CD14-positive monocyte (primary cell): Measurements from ENCODE around the gene IQGAP2. TPM values are rescaled to one million over a fixed set of nuclear protein-coding genes. Genes with fewer than 3 reads are reported as not detected.

Experiments used
- DNase-seq, 3 donors: peaks; one replicate each; pipeline ENCODE4 v3.0.0-alpha.2; 2011 to 2022
- H2AFZ ChIP-seq: 2 replicates; pipeline ENCODE4 v1.6.0; 2012; ENCODE audit warnings: mild to moderate bottlenecking, low read depth, low read length, inconsistent platforms; ENCODE audit not compliant: insufficient read depth, poor library complexity, severe bottlenecking
- H3K27ac ChIP-seq, 2 donors: 1 replicate in 1 of 2; 2 replicates in 1 of 2; pipeline ENCODE4 v1.5.1; 2012 to 2013; ENCODE audit warnings: low read length in 2 of 2, control low read depth in 1 of 2, inconsistent platforms in 1 of 2, low read depth in 1 of 2, mild to moderate bottlenecking in 1 of 2
- H3K27me3 ChIP-seq, 2 donors: one replicate each; pipeline versions ENCODE4 v1.6.0 to v1.6.1; 2011 to 2013; ENCODE audit warnings: low read length in 2 of 2; ENCODE audit not compliant: control insufficient read depth in 2 of 2, insufficient read depth in 2 of 2
- H3K36me3 ChIP-seq, 2 donors: replicated peaks in 1 of 2; 1 replicate in 1 of 2; 2 replicates in 1 of 2; pipeline versions ENCODE4 v1.5.1 to v1.6.1; 2012 to 2013; ENCODE audit warnings: low read length in 2 of 2, control low read depth in 1 of 2, inconsistent platforms in 1 of 2, mild to moderate bottlenecking in 1 of 2; ENCODE audit not compliant: insufficient read depth in 2 of 2, control insufficient read depth in 1 of 2
- H3K4me1 ChIP-seq, 2 donors: 1 replicate in 1 of 2; 2 replicates in 1 of 2; pipeline versions ENCODE4 v1.5.1 to v1.6.1; 2012 to 2013; ENCODE audit warnings: low read length in 2 of 2, control low read depth in 1 of 2, inconsistent platforms in 1 of 2, mild to moderate bottlenecking in 1 of 2, moderate library complexity in 1 of 2; ENCODE audit not compliant: insufficient read depth in 2 of 2, control insufficient read depth in 1 of 2
- H3K4me2 ChIP-seq: replicated peaks from 2 replicates; pipeline ENCODE3; 2012; ENCODE audit warnings: low read length, moderate library complexity, mild to moderate bottlenecking; ENCODE audit not compliant: poor library complexity, severe bottlenecking; ENCODE audit errors: extremely low read depth
- H3K4me3 ChIP-seq, 3 experiments: fragments of 200-600 bp in 1 of 3; sonication (generic) in 1 of 3; replicated peaks in 1 of 3; 1 replicate in 2 of 3; 2 replicates in 1 of 3; pipeline ENCODE4 v1.5.1; 2011 to 2013; ENCODE audit warnings: low read length in 3 of 3, mild to moderate bottlenecking in 3 of 3, control low read depth in 2 of 3, low read depth in 2 of 3, inconsistent platforms in 1 of 3, moderate library complexity in 1 of 3
- H3K79me2 ChIP-seq: 2 replicates; pipeline ENCODE4 v1.6.0; 2012; ENCODE audit warnings: mild to moderate bottlenecking, control low read depth, inconsistent platforms, low read length, moderate library complexity; ENCODE audit not compliant: insufficient read depth
- H3K9ac ChIP-seq: 2 replicates; pipeline ENCODE4 v1.6.0; 2017; ENCODE audit warnings: low read length, mild to moderate bottlenecking; ENCODE audit not compliant: insufficient read depth, poor library complexity, severe bottlenecking
- H3K9me3 ChIP-seq, 2 donors: replicated peaks in 1 of 2; 1 replicate in 1 of 2; 2 replicates in 1 of 2; pipeline versions ENCODE4 v1.5.1 to v1.6.1; 2012 to 2013; ENCODE audit warnings: low read length in 2 of 2, control low read depth in 1 of 2; ENCODE audit not compliant: control insufficient read depth in 1 of 2, insufficient read depth in 1 of 2
- H4K20me1 ChIP-seq: 2 replicates; pipeline ENCODE4 v1.6.0; 2012; ENCODE audit warnings: mild to moderate bottlenecking, low read length, control low read depth, moderate library complexity; ENCODE audit not compliant: insufficient read depth
- H3K27ac Mint-ChIP-seq, 7 donors: one replicate each; pipeline ENCODE4 v1.8.0; 2020; ENCODE audit warnings: mild to moderate bottlenecking in 7 of 7, mixed read lengths in 7 of 7, moderate library complexity in 6 of 7, inconsistent platforms in 2 of 7
- H3K27me3 Mint-ChIP-seq, 3 donors: one replicate each; pipeline ENCODE4 v1.8.0; 2021 to 2022; ENCODE audit warnings: low read depth in 3 of 3, mild to moderate bottlenecking in 3 of 3, mixed read lengths in 3 of 3, moderate library complexity in 3 of 3, inconsistent platforms in 1 of 3
- H3K36me3 Mint-ChIP-seq, 2 donors: one replicate each; pipeline ENCODE4 v1.8.0; 2020; ENCODE audit warnings: mixed read lengths in 2 of 2, inconsistent platforms in 1 of 2, mild to moderate bottlenecking in 1 of 2
- H3K4me1 Mint-ChIP-seq: one replicate; pipeline ENCODE4 v1.8.0; 2020; ENCODE audit warnings: mild to moderate bottlenecking, mixed read lengths
- H3K4me3 Mint-ChIP-seq, 2 donors: one replicate each; pipeline ENCODE4 v1.8.0; 2020; ENCODE audit warnings: mild to moderate bottlenecking in 2 of 2, mixed read lengths in 2 of 2, moderate library complexity in 1 of 2
- H3K9me3 Mint-ChIP-seq, 7 donors: one replicate each; pipeline ENCODE4 v1.8.0; 2020 to 2022; ENCODE audit warnings: mixed read lengths in 7 of 7, mild to moderate bottlenecking in 6 of 7, moderate library complexity in 6 of 7, inconsistent platforms in 2 of 7
- WGBS: methylation state at CpG from one replicate; pipeline ENCODE4 v1.1.5; 2013; ENCODE audit warnings: missing lambda C conversion rate; ENCODE audit not compliant: insufficient coverage; 5-methylcytosine and 5-hydroxymethylcytosine counted together
- intact Hi-C, 2 donors: fragments of 100-400 bp; cut with micrococcal nuclease; formaldehyde crosslinking; loops; one replicate each; pipeline versions ENCODE4 v1.15.0 to v1.15.1; 2023
- polyA plus RNA-seq, 3 donors: library from polyadenylated mRNA; depleted of rRNA in 1 of 3; unstranded in 2 of 3; stranded (reverse) in 1 of 3; fragments of 300-500 nt in 2 of 3; fragments of >200 nt in 1 of 3; fragmentation: Illumina TruSeq in 2 of 3; gene quantifications; 1 replicate in 2 of 3; 2 replicates in 1 of 3; pipeline ENCODE4 v1.2.3, GENCODE V29; 2012 to 2021
- TF ChIP-seq, protein P1 (sequence below): fragments of 200-600 bp; IDR thresholded peaks from one replicate; pipeline ENCODE4 v1.8.0; 2022; ENCODE audit warnings: antibody characterized with exemption, mild to moderate bottlenecking

IQGAP2 gene
- polyA plus RNA-seq, 3 donors, result 21.4 to 50.9 (median 35.4) TPM

DNA sequence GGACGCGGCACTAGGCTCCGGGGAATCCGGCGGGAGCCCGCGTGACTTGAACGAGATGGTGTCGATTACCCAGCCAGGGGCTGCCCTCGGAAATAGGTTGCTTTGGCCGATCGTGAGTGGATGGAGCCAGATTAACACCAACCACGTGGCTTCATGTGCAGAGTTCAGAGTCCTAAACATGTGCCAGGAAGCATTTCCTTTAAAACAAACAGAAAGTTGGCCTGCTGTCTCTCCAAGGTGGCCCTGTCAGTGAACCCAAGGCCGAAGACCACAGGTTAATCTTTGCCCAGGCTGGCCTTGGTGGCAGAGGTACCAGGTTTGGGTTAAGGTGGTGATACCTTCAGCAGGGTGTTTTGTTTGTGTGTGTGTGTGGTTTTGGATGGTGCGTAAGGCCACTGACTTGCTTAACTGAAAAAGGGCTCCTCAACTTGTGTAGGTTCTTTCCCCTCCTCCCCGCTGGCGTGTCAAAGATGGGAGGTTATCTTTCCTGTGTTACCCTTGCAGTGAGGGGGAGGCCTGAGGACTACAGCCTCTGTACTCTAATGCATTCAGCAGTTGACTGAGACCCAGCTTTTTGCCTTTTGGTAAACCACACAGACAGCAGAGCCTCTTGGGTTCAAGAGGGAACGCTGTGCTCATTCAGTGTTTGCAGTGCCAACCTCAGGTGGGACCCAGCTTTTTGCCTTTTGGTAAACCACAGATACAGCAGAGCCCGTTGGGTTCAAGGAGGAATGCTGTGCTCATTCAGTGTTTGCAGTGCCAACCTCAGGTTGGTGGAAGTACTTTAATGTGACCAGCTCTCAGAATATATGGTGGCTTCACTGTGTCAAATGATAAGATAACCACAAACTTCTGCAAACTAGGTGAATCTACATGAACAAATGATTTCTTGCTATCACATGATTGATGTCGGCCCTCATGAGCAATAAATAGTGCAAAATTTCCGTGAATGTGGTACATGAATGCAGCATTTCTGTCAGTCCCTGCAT lies 1.4 kb downstream of the IQGAP2 start:
- H3K4me3 ChIP-seq, result peak overlapping the region; percentile 76 to 94 (median 80)
- peak overlapping the region; percentile 86 for H2AFZ ChIP-seq
- Mint-ChIP-seq H3K27ac (peak overlapping the region; percentile 91 to 100 (median 100)), H3K4me3 (peak overlapping the region; percentile 97 to 98), H3K9me3 (peaks cover 0 to 3% (median 0%) of the 10 kb centered on the region in 7 donors), H3K27me3 (peaks cover 0 to 3% (median 0%) of the 10 kb centered on the region in 3 donors), H3K4me1 (peaks cover 74% of the 10 kb centered on the region), H3K36me3 (peaks cover 0 to under 1% of the 10 kb centered on the region in 2 donors)
- peaks cover 65% of the 10 kb centered on the region for H3K79me2 ChIP-seq
- intact Hi-C loops, result loop anchor here (1.0 to 10.0 kb wide), 6 partner anchors 60 to 180 kb away; no protein-coding TSS in a partner anchor
- no peaks in the 10 kb centered on the region for H3K36me3 ChIP-seq
- H3K4me2 ChIP-seq, result peak overlapping the region; percentile 93
- H3K9me3 ChIP-seq, result no peaks in the 10 kb centered on the region
- H3K27ac ChIP-seq, result peak overlapping the region; percentile 97 to 98
- TF ChIP-seq, protein P1, sequence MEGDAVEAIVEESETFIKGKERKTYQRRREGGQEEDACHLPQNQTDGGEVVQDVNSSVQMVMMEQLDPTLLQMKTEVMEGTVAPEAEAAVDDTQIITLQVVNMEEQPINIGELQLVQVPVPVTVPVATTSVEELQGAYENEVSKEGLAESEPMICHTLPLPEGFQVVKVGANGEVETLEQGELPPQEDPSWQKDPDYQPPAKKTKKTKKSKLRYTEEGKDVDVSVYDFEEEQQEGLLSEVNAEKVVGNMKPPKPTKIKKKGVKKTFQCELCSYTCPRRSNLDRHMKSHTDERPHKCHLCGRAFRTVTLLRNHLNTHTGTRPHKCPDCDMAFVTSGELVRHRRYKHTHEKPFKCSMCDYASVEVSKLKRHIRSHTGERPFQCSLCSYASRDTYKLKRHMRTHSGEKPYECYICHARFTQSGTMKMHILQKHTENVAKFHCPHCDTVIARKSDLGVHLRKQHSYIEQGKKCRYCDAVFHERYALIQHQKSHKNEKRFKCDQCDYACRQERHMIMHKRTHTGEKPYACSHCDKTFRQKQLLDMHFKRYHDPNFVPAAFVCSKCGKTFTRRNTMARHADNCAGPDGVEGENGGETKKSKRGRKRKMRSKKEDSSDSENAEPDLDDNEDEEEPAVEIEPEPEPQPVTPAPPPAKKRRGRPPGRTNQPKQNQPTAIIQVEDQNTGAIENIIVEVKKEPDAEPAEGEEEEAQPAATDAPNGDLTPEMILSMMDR, result no peak
- peaks cover 69 to 78% of the 10 kb centered on the region in 2 donors for H3K4me1 ChIP-seq
- DNase-seq, result peak; percentile 32 to 53 (median 39)
- no peaks in the 10 kb centered on the region for H3K27me3 ChIP-seq
- WGBS, result 0% methylated on average over 14 of the region's 21 CpGs
- H3K9ac ChIP-seq, result peak overlapping the region; percentile 99
- peaks cover 54% of the 10 kb centered on the region for H4K20me1 ChIP-seq

DNA sequence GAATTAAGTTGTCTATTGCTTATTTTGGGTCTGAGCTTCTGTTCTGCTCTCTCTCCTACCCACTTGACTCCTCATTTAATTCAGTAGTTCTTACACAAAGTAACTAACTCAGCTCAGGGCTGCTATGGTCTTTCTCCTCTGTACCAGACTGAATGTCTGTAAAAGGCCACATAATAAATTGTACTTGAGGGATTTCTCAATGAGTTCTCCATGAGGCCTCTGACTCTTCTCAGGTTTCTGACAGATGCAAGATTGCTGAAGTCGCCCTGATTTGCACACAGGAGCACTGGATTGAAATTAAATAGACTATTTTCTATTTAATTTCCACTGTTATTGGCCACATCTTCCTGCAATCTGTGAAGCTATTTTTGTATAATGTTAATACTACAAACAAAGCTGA lies 2.9 kb downstream of the IQGAP2 start:
- H3K9me3 ChIP-seq, result no peaks in the 10 kb centered on the region
- H3K4me2 ChIP-seq, result peak overlapping the region; percentile 93
- no peak overlapping the region for H2AFZ ChIP-seq
- peaks cover 0 to 3% (median 0%) of the 10 kb centered on the region in 7 donors for H3K9me3 Mint-ChIP-seq
- H3K79me2 ChIP-seq, result peaks cover 80% of the 10 kb centered on the region
- intact Hi-C loops, result loop anchor here (5.0 to 10.0 kb wide), 5 partner anchors 59 to 179 kb away; no protein-coding TSS in a partner anchor
- WGBS, result no CpG with 5 or more reads among the region's 1 CpG
- peaks cover 72% of the 10 kb centered on the region for H3K4me1 Mint-ChIP-seq
- peak overlapping the region; percentile 31 to 98 for H3K4me3 Mint-ChIP-seq
- TF ChIP-seq, protein P1, result no peak
- peak; percentile 23 to 38 (median 28) for DNase-seq
- H3K27ac ChIP-seq, result peak overlapping the region in 1 of 2 donors; percentile 98
- H3K36me3 ChIP-seq, result peaks cover 3 to 5% of the 10 kb centered on the region in 2 donors
- peaks cover 0 to 2% (median 0%) of the 10 kb centered on the region in 3 donors for H3K27me3 Mint-ChIP-seq
- H3K27me3 ChIP-seq, result no peaks in the 10 kb centered on the region
- H3K27ac Mint-ChIP-seq, result peak overlapping the region; percentile 91 to 100 (median 99)
- H3K36me3 Mint-ChIP-seq, result peaks cover 7 to 10% of the 10 kb centered on the region in 2 donors
- H3K9ac ChIP-seq, result no peak overlapping the region
- H3K4me3 ChIP-seq, result peak overlapping the region in 1 of 3 experiments; percentile 94
- peaks cover 61 to 63% of the 10 kb centered on the region in 2 donors for H3K4me1 ChIP-seq
- peaks cover 69% of the 10 kb centered on the region for H4K20me1 ChIP-seq
